Progenitor cell of endocrine pancreas (in vitro differentiated cells): ENCODE data around the gene ELOVL2. TPM values are rescaled to one million over a fixed set of nuclear protein-coding genes. Genes with fewer than 3 reads are reported as not detected.
"Not testable (repeated sequence)": the region's sequence is repeated elsewhere in the genome, so short reads cannot be mapped to it uniquely, and the experiment has no call there.

Experiments used
- DNase-seq: peaks from one replicate; pipeline ENCODE4 v3.0.0; 2021; ENCODE audit warnings: low spot score; ENCODE audit not compliant: unreplicated experiment
- H3K27ac Mint-ChIP-seq: 2 replicates; pipeline ENCODE4 v1.8.0; 2021; ENCODE audit warnings: mild to moderate bottlenecking, moderate library complexity, mixed read lengths
- H3K27me3 Mint-ChIP-seq: 2 replicates; pipeline ENCODE4 v1.8.0; 2021; ENCODE audit warnings: mixed read lengths
- H3K36me3 Mint-ChIP-seq: 2 replicates; pipeline ENCODE4 v1.8.0; 2022; ENCODE audit warnings: mixed read lengths; ENCODE audit not compliant: insufficient read depth
- H3K4me1 Mint-ChIP-seq: 2 replicates; pipeline ENCODE4 v1.8.0; 2021; ENCODE audit warnings: low read depth, mixed read lengths
- H3K4me3 Mint-ChIP-seq: 2 replicates; pipeline ENCODE4 v1.8.0; 2021; ENCODE audit warnings: low read depth, mild to moderate bottlenecking, moderate library complexity, mixed read lengths
- H3K9me3 Mint-ChIP-seq: 2 replicates; pipeline ENCODE4 v1.8.0; 2021; ENCODE audit warnings: low read depth, mixed read lengths
- total RNA-seq: library from RNA; stranded (reverse); gene quantifications from 2 replicates; pipeline ENCODE4 v1.2.1, GENCODE V29; 2021
- TF ChIP-seq, protein P1 (sequence below): fragments of 200-600 bp; sonication (generic); IDR thresholded peaks from one replicate; pipeline ENCODE4 v1.5.0; 2021; ENCODE audit warnings: antibody characterized with exemption, mild to moderate bottlenecking; ENCODE audit not compliant: unreplicated experiment

The ELOVL2 gene
- total RNA-seq, 1 donor from 2014 or later, result 5.6 TPM

- DNase-seq, result no peak
- H3K4me1 Mint-ChIP-seq, result peaks cover 19% of the 10 kb centered on the region
- H3K9me3 Mint-ChIP-seq, result no peaks in the 10 kb centered on the region
- no peak overlapping the region for H3K4me3 Mint-ChIP-seq
- no peak overlapping the region for H3K27ac Mint-ChIP-seq
- peaks cover 14% of the 10 kb centered on the region for H3K27me3 Mint-ChIP-seq
- H3K36me3 Mint-ChIP-seq, result no peaks in the 10 kb centered on the region
- TF ChIP-seq, protein P1, sequence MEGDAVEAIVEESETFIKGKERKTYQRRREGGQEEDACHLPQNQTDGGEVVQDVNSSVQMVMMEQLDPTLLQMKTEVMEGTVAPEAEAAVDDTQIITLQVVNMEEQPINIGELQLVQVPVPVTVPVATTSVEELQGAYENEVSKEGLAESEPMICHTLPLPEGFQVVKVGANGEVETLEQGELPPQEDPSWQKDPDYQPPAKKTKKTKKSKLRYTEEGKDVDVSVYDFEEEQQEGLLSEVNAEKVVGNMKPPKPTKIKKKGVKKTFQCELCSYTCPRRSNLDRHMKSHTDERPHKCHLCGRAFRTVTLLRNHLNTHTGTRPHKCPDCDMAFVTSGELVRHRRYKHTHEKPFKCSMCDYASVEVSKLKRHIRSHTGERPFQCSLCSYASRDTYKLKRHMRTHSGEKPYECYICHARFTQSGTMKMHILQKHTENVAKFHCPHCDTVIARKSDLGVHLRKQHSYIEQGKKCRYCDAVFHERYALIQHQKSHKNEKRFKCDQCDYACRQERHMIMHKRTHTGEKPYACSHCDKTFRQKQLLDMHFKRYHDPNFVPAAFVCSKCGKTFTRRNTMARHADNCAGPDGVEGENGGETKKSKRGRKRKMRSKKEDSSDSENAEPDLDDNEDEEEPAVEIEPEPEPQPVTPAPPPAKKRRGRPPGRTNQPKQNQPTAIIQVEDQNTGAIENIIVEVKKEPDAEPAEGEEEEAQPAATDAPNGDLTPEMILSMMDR, result no peak
Observed at GRCh38 chr6:11011787-11012234, 32.3 kb downstream of the ELOVL2 start.

- H3K4me3 Mint-ChIP-seq, result no peak overlapping the region
- peaks cover 5% of the 10 kb centered on the region for H3K27me3 Mint-ChIP-seq
- no peaks in the 10 kb centered on the region for H3K36me3 Mint-ChIP-seq
- peaks cover 19% of the 10 kb centered on the region for H3K4me1 Mint-ChIP-seq
- no peak for DNase-seq
- TF ChIP-seq, protein P1, result no peak
- H3K9me3 Mint-ChIP-seq, result no peaks in the 10 kb centered on the region
- H3K27ac Mint-ChIP-seq, result peak overlapping the region; percentile 33
Observed at GRCh38 chr6:11009353-11009752, 34.8 kb downstream of the ELOVL2 start.

DNA sequence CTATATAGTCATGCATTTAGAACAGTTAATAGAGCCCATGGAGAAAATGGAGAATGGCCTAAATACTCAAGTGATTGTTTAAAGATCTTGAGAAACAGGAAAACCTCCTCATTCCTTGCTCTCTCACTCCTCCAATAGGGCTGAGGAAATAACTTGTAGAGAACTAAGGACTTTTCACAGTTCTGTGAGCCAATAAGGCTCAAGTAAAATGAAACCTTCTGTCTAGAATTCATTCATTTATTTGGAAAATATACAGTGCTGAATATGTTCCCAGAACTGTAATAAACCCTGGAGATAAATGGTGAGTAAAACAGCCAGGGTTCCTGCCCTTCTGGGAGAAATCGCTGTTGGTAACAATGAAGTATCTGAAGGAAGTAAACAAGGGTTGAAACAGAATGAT lies 35.3 kb downstream of the ELOVL2 start:
- H3K27me3 Mint-ChIP-seq, result peaks cover 5% of the 10 kb centered on the region
- TF ChIP-seq, protein P1, result no peak
- no peaks in the 10 kb centered on the region for H3K9me3 Mint-ChIP-seq
- peaks cover 19% of the 10 kb centered on the region for H3K4me1 Mint-ChIP-seq
- no peaks in the 10 kb centered on the region for H3K36me3 Mint-ChIP-seq
- no peak overlapping the region for H3K4me3 Mint-ChIP-seq
- no peak overlapping the region for H3K27ac Mint-ChIP-seq
- DNase-seq, result no peak

GRCh38 chr6:11007715-11008608 lies 36.1 kb downstream of the ELOVL2 start:
- Mint-ChIP-seq H3K4me3 (no peak overlapping the region), H3K27ac (no peak overlapping the region), H3K4me1 (peaks cover 16% of the 10 kb centered on the region), H3K27me3 (peaks cover 5% of the 10 kb centered on the region), H3K9me3 (no peaks in the 10 kb centered on the region), H3K36me3 (no peaks in the 10 kb centered on the region)
- TF ChIP-seq, protein P1, result no peak
- DNase-seq, result no peak

- H3K4me3 Mint-ChIP-seq, result no peak overlapping the region
- peaks cover 5% of the 10 kb centered on the region for H3K27me3 Mint-ChIP-seq
- no peaks in the 10 kb centered on the region for H3K9me3 Mint-ChIP-seq
- no peak overlapping the region for H3K27ac Mint-ChIP-seq
- TF ChIP-seq, protein P1, result no peak
- H3K36me3 Mint-ChIP-seq, result no peaks in the 10 kb centered on the region
- no peak for DNase-seq
- peaks cover 16% of the 10 kb centered on the region for H3K4me1 Mint-ChIP-seq
Observed at GRCh38 chr6:11006061-11006460, 38.0 kb downstream of the ELOVL2 start.

DNA sequence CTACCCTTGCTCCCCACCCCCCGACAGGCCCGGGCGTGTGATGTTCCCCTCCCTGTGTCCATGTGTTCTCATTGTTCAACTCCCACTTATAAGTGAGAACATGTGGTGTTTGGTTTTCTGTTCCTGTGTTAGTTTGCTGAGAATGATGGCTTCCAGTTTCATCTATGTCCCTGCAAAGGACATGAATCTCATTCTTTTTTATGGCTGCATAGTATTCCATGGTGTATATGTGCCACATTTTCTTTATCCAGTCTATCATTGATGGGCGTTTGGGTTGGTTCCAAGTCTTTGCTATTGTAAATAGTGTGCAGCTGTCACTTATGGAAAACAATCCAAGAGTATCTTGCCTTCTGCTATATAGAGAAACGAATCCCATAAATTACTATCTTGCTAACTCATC lies 40.8 kb downstream of the ELOVL2 start:
- not testable (repeated sequence) for H3K9me3 Mint-ChIP-seq, H3K27me3 Mint-ChIP-seq, H3K4me3 Mint-ChIP-seq, H3K36me3 Mint-ChIP-seq, H3K27ac Mint-ChIP-seq, DNase-seq
- peaks cover 16% of the 10 kb centered on the region for H3K4me1 Mint-ChIP-seq
